ENCODE measurements around the gene BCAS1.

GRCh38 chr20:54111460-54111859 lies 41.1 kb upstream of the BCAS1 start:
- TF ChIP-seq, protein P1, sequence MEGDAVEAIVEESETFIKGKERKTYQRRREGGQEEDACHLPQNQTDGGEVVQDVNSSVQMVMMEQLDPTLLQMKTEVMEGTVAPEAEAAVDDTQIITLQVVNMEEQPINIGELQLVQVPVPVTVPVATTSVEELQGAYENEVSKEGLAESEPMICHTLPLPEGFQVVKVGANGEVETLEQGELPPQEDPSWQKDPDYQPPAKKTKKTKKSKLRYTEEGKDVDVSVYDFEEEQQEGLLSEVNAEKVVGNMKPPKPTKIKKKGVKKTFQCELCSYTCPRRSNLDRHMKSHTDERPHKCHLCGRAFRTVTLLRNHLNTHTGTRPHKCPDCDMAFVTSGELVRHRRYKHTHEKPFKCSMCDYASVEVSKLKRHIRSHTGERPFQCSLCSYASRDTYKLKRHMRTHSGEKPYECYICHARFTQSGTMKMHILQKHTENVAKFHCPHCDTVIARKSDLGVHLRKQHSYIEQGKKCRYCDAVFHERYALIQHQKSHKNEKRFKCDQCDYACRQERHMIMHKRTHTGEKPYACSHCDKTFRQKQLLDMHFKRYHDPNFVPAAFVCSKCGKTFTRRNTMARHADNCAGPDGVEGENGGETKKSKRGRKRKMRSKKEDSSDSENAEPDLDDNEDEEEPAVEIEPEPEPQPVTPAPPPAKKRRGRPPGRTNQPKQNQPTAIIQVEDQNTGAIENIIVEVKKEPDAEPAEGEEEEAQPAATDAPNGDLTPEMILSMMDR (IDR thresholded peaks at IDR 0.05; ENCODE audit: borderline replicate concordance, extremely low read depth, low read length, poor library complexity, severe bottlenecking) = no peak
- TF ChIP-seq EZH2 (IDR thresholded peaks at IDR 0.05; ENCODE audit: borderline replicate concordance, low read depth, low read length, severe bottlenecking) = no peak

Measured in DND-41 (cell line).